H1 (cell line): ENCODE measurements around the gene EXOC2. TPM values are rescaled to one million over a fixed set of nuclear protein-coding genes. Genes with fewer than 3 reads are reported as not detected.

ENCODE experiments used
- CTCF ChIA-PET: fragments of 300-600 bp; sonication (Branson Sonifier 250); formaldehyde crosslinking; loops from one replicate; lab custom pipeline; 2021; ENCODE audit not compliant: partially characterized antibody; lab: Charles Lee
- POLR2A ChIA-PET: fragments of 300-600 bp; sonication (Branson Sonifier 250); formaldehyde crosslinking; loops from one replicate; lab custom pipeline; 2021; ENCODE audit warnings: inconsistent platforms; ENCODE audit not compliant: partially characterized antibody; lab: Charles Lee
- DNase-seq, 2 experiments: peaks; one replicate each; pipeline versions ENCODE4 v3.0.0 to v3.0.0-alpha.2; 2010 to 2022; ENCODE audit warnings: low spot score in 2 of 2, low read depth in 1 of 2, mixed read lengths in 1 of 2
- FAIRE-seq: peaks from 2 replicates; lab custom pipeline; 2011; peaks lifted over from hg19 to GRCh38; lab: Jason Lieb, UNC
- H2AFZ ChIP-seq: 2 replicates; pipeline ENCODE4 v1.8.1; 2012; ENCODE audit warnings: low read length, inconsistent platforms
- H2AK5ac ChIP-seq: 2 replicates; pipeline ENCODE4 v1.6.1; 2013; ENCODE audit warnings: low read depth, low read length
- H2BK120ac ChIP-seq: replicated peaks from 2 replicates; pipeline ENCODE3; 2013; ENCODE audit warnings: low read depth, low read length, inconsistent platforms
- H2BK12ac ChIP-seq: 2 replicates; pipeline ENCODE4 v1.6.1; 2013; ENCODE audit warnings: low read depth, low read length
- H2BK15ac ChIP-seq: 2 replicates; pipeline ENCODE4 v1.6.1; 2013; ENCODE audit warnings: low read length
- H2BK20ac ChIP-seq: 2 replicates; pipeline ENCODE4 v1.6.1; 2013; ENCODE audit warnings: low read length
- H2BK5ac ChIP-seq: 2 replicates; pipeline ENCODE4 v1.6.1; 2013; ENCODE audit warnings: low read depth, low read length
- H3K14ac ChIP-seq: 2 replicates; pipeline ENCODE4 v1.6.1; 2013; ENCODE audit warnings: inconsistent platforms; ENCODE audit not compliant: insufficient read length
- H3K18ac ChIP-seq: 2 replicates; pipeline ENCODE4 v1.6.1; 2013; ENCODE audit warnings: low read length; ENCODE audit errors: extremely low read depth
- H3K23ac ChIP-seq: 2 replicates; pipeline ENCODE4 v1.6.1; 2013; ENCODE audit warnings: inconsistent platforms; ENCODE audit not compliant: insufficient read length
- H3K23me2 ChIP-seq: 2 replicates; pipeline ENCODE4 v1.6.1; 2013; ENCODE audit warnings: low read depth, low read length
- H3K27ac ChIP-seq: 2 replicates; pipeline ENCODE4 v1.6.1; 2011; ENCODE audit warnings: low read depth, low read length, inconsistent platforms
- H3K27me3 ChIP-seq, 4 experiments: replicated peaks in 1 of 4; 1 replicate in 1 of 4; 2 replicates in 3 of 4; pipeline versions ENCODE4 v1.6.1 to v1.8.1; 2011 to 2013; ENCODE audit warnings: low read length in 3 of 4, mild to moderate bottlenecking in 3 of 4, inconsistent platforms in 2 of 4, mixed read lengths in 2 of 4, moderate library complexity in 1 of 4; ENCODE audit not compliant: control insufficient read depth in 3 of 4, insufficient read depth in 3 of 4; ENCODE audit errors: extremely low read depth in 1 of 4
- H3K36me3 ChIP-seq, 4 experiments: 2 replicates each; pipeline versions ENCODE4 v1.6.1 to v1.8.1; 2011 to 2013; ENCODE audit warnings: mild to moderate bottlenecking in 4 of 4, low read length in 3 of 4, moderate library complexity in 2 of 4, control low read depth in 1 of 4, inconsistent platforms in 1 of 4; ENCODE audit not compliant: insufficient read depth in 4 of 4, control insufficient read depth in 2 of 4
- H3K4ac ChIP-seq: replicated peaks from 2 replicates; pipeline ENCODE3; 2013; ENCODE audit warnings: low read length, low read depth, mixed read lengths, inconsistent platforms; ENCODE audit not compliant: insufficient read length
- H3K4me1 ChIP-seq, 4 experiments: replicated peaks in 1 of 4; 1 replicate in 1 of 4; 2 replicates in 3 of 4; pipeline versions ENCODE4 v1.6.1 to v1.8.1; 2011 to 2013; ENCODE audit warnings: low read length in 3 of 4, inconsistent platforms in 2 of 4, mixed read lengths in 1 of 4; ENCODE audit not compliant: insufficient read depth in 4 of 4, control insufficient read depth in 3 of 4
- H3K4me2 ChIP-seq, 2 experiments: 2 replicates each; pipeline versions ENCODE4 v1.6.1 to v1.8.1; 2011 to 2013; ENCODE audit warnings: low read depth in 2 of 2, low read length in 2 of 2, control low read depth in 1 of 2, inconsistent platforms in 1 of 2, mild to moderate bottlenecking in 1 of 2; ENCODE audit not compliant: insufficient read depth in 1 of 2
- H3K4me3 ChIP-seq, 4 experiments: fragments of 200-600, 300-600 bp in 1 of 4; sonication (generic), shearing (Covaris generic), sonication (Bioruptor Twin) in 1 of 4; 2 replicates each; pipeline versions ENCODE4 v1.5.1 to v1.8.1; 2011 to 2016; ENCODE audit warnings: low read length in 4 of 4, low read depth in 3 of 4, control low read depth in 2 of 4, inconsistent platforms in 2 of 4, mild to moderate bottlenecking in 2 of 4, mixed read lengths in 1 of 4, moderate library complexity in 1 of 4; ENCODE audit not compliant: insufficient read depth in 2 of 4; ENCODE audit errors: extremely low read depth in 1 of 4
- H3K56ac ChIP-seq: replicated peaks from 2 replicates; pipeline ENCODE3; 2013; ENCODE audit warnings: low read depth, mild to moderate bottlenecking, mixed read lengths, low read length, inconsistent platforms; ENCODE audit not compliant: insufficient read length
- H3K79me1 ChIP-seq: 2 replicates; pipeline ENCODE4 v1.6.1; 2013; ENCODE audit warnings: low read depth, low read length, control low read depth
- H3K79me2 ChIP-seq, 2 experiments: 2 replicates each; pipeline versions ENCODE4 v1.6.1 to v1.8.1; 2012 to 2013; ENCODE audit warnings: low read length in 2 of 2, mild to moderate bottlenecking in 2 of 2, inconsistent platforms in 1 of 2; ENCODE audit not compliant: insufficient read depth in 2 of 2, control insufficient read depth in 1 of 2
- H3K9ac ChIP-seq, 4 experiments: replicated peaks in 1 of 4; 1 replicate in 1 of 4; 2 replicates in 3 of 4; pipeline versions ENCODE4 v1.6.1 to v1.8.1; 2011 to 2013; ENCODE audit warnings: low read depth in 3 of 4, low read length in 3 of 4, control low read depth in 2 of 4, mild to moderate bottlenecking in 2 of 4, moderate library complexity in 2 of 4, inconsistent platforms in 1 of 4; ENCODE audit errors: extremely low read depth in 1 of 4
- H3K9me3 ChIP-seq, 2 experiments: 2 replicates each; pipeline versions ENCODE4 v1.6.1 to v1.8.1; 2012 to 2013; ENCODE audit warnings: mild to moderate bottlenecking in 2 of 2, moderate library complexity in 2 of 2, control low read depth in 1 of 2, inconsistent platforms in 1 of 2, low read depth in 1 of 2, low read length in 1 of 2, mixed read lengths in 1 of 2; ENCODE audit not compliant: insufficient read depth in 2 of 2
- H4K20me1 ChIP-seq, 2 experiments: replicated peaks in 1 of 2; 2 replicates each; pipeline versions ENCODE3 to v1.8.1; 2011 to 2013; ENCODE audit warnings: inconsistent platforms in 2 of 2, low read length in 2 of 2, mild to moderate bottlenecking in 1 of 2; ENCODE audit not compliant: insufficient read depth in 2 of 2, control insufficient read depth in 1 of 2
- H4K5ac ChIP-seq: 2 replicates; pipeline ENCODE4 v1.6.1; 2013; ENCODE audit warnings: low read length, low read depth, mixed read lengths, inconsistent platforms; ENCODE audit not compliant: insufficient read length
- H4K8ac ChIP-seq: 2 replicates; pipeline ENCODE4 v1.8.0; 2013; ENCODE audit warnings: mild to moderate bottlenecking, moderate library complexity, low read length, inconsistent platforms; ENCODE audit not compliant: insufficient read depth; ENCODE audit errors: extremely low read depth
- H4K91ac ChIP-seq: replicated peaks from 2 replicates; pipeline ENCODE3; 2013; ENCODE audit warnings: low read length, mixed read lengths, inconsistent platforms; ENCODE audit not compliant: insufficient read length
- CHD2 ChIP-seq: IDR thresholded peaks from 2 replicates; pipeline ENCODE4 v1.6.1; 2012; ENCODE audit warnings: low read length, improper control_type of control experiment
- CTBP2 ChIP-seq: IDR thresholded peaks from 2 replicates; pipeline ENCODE4 v1.7.0; 2011; ENCODE audit warnings: borderline replicate concordance, mild to moderate bottlenecking, moderate library complexity, mixed read lengths, low read length; ENCODE audit not compliant: insufficient read depth, insufficient read length
- KDM1A ChIP-seq: fragments of 200-600, 300-600 bp; sonication (generic); IDR thresholded peaks from 2 replicates; pipeline ENCODE4 v1.7.1; 2016; ENCODE audit warnings: mild to moderate bottlenecking, low read length, borderline replicate concordance
- TAF1 ChIP-seq: IDR thresholded peaks from 2 replicates; pipeline ENCODE4 v1.6.1; 2011; ENCODE audit warnings: mild to moderate bottlenecking, low read depth, low read length
- ZNF274 ChIP-seq: IDR thresholded peaks from 2 replicates; pipeline ENCODE4 v1.7.0; 2012; ENCODE audit warnings: low read length, borderline replicate concordance; ENCODE audit errors: extremely low read depth
- WGBS, 2 experiments: shearing (Covaris generic) in 1 of 2; methylation state at CpG; one replicate each; pipeline versions ENCODE4 v1.1.6 to v1.1.7; 2013 to 2015; ENCODE audit warnings: low lambda C conversion rate in 2 of 2, mixed read lengths in 2 of 2, inconsistent platforms in 1 of 2, low coverage in 1 of 2, missing lambda C conversion rate in 1 of 2; ENCODE audit not compliant: insufficient replicate concordance in 2 of 2, insufficient coverage in 1 of 2, insufficient read length in 1 of 2; ENCODE audit errors: extremely low coverage in 1 of 2, missing lambda C conversion rate in 1 of 2; 5-methylcytosine and 5-hydroxymethylcytosine counted together
- polyA plus RNA-seq, 7 experiments: library from polyadenylated mRNA; depleted of rRNA in 3 of 7; stranded (reverse) in 5 of 7; unstranded in 2 of 7; fragments of >200 nt in 5 of 7; fragments of 200-250 nt in 2 of 7; gene quantifications; 1 replicate in 5 of 7; 2 replicates in 1 of 7; 4 replicates in 1 of 7; pipeline versions ENCODE4 v1.2.1 to v1.2.3, GENCODE V29; 2011 to 2013; ENCODE audit warnings: missing spikeins in 2 of 7, mixed read lengths in 2 of 7
- total RNA-seq: library from RNA; stranded (reverse); fragmentation: NEBNext Ultra II Directional; extraction: Animal tissue kit (Norgen Biotek cat#: 25700); gene quantifications from 2 replicates; pipeline ENCODE4 v1.2.1, GENCODE V29; 2021
- TF ChIP-seq, protein P1 (sequence below), 3 experiments: IDR thresholded peaks; 1 replicate in 2 of 3; 2 replicates in 1 of 3; pipeline versions ENCODE4 v1.5.1 to v1.6.1; 2011; ENCODE audit warnings: low read length in 3 of 3, mild to moderate bottlenecking in 3 of 3, inconsistent platforms in 2 of 3, low read depth in 1 of 3, moderate library complexity in 1 of 3; ENCODE audit not compliant: insufficient read depth in 1 of 3; ENCODE audit errors: control extremely low read depth in 1 of 3

EXOC2 gene
- total and polyA plus RNA-seq, 2 of the 8 experiments (the other 6 are each of a cell fraction or from before 2014, with no cell fraction given) = 25.5 to 44.4 TPM

DNA sequence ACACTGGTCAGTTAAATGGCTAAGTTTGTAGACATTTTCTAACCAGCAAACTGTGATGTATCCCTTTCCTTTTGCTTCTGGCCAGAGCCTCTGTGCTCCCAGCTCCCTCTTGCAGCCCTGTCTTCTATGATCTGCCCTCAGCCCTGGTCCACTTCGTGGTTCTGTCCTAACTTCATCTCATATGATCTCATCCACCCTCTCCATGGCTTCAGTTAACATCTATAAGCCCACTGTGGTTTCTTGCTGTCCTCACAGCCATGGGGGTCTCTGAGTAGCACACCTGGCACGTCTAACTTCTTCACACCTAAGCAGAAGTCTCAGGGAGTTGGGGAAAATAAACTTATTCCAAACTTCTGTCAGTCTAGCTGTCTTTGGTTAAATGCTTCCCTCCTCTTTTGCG is 219.6 kb downstream of the EXOC2 start:
- H2AK5ac ChIP-seq = no peak overlapping the region
- no peak overlapping the region for H3K14ac ChIP-seq
- no peak overlapping the region for H3K4me2 ChIP-seq
- H3K9ac ChIP-seq = no peak overlapping the region
- H3K79me1 ChIP-seq = no peaks in the 10 kb centered on the region
- no peak overlapping the region for H3K4me3 ChIP-seq
- H2BK5ac ChIP-seq = no peak overlapping the region
- H2BK20ac ChIP-seq = no peak overlapping the region
- no peak overlapping the region for H3K18ac ChIP-seq
- H3K23ac ChIP-seq = no peak overlapping the region
- no peaks in the 10 kb centered on the region for H4K20me1 ChIP-seq
- H4K91ac ChIP-seq = no peak overlapping the region
- no peaks in the 10 kb centered on the region for H3K36me3 ChIP-seq
- 95% methylated on average over 3 of the region's 3 CpGs; no CpG with 5 or more reads in 1 of the 2 experiments for WGBS, 2 experiments
- no peak overlapping the region for H4K8ac ChIP-seq
- no peak overlapping the region for H3K4ac ChIP-seq
- no peaks in the 10 kb centered on the region for H3K79me2 ChIP-seq
- no peaks in the 10 kb centered on the region; a peak in 1 of 4 replicates for H3K9me3 ChIP-seq
- no peak overlapping the region for H2AFZ ChIP-seq
- H3K27ac ChIP-seq = no peak overlapping the region
- FAIRE-seq = no peak
- no peaks in the 10 kb centered on the region for H3K4me1 ChIP-seq
- TF ChIP-seq ZNF274 (no peak), CHD2 (no peak), CTBP2 (no peak), TAF1 (no peak), KDM1A (no peak)
- TF ChIP-seq, protein P1, sequence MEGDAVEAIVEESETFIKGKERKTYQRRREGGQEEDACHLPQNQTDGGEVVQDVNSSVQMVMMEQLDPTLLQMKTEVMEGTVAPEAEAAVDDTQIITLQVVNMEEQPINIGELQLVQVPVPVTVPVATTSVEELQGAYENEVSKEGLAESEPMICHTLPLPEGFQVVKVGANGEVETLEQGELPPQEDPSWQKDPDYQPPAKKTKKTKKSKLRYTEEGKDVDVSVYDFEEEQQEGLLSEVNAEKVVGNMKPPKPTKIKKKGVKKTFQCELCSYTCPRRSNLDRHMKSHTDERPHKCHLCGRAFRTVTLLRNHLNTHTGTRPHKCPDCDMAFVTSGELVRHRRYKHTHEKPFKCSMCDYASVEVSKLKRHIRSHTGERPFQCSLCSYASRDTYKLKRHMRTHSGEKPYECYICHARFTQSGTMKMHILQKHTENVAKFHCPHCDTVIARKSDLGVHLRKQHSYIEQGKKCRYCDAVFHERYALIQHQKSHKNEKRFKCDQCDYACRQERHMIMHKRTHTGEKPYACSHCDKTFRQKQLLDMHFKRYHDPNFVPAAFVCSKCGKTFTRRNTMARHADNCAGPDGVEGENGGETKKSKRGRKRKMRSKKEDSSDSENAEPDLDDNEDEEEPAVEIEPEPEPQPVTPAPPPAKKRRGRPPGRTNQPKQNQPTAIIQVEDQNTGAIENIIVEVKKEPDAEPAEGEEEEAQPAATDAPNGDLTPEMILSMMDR (IDR thresholded peaks at IDR 0.05; ENCODE audit: control extremely low read depth in 1 of 3, insufficient read depth in 1 of 3, low read depth in 1 of 3, low read length in 3 of 3) = no peak
- TF ChIP-seq, all 59 proteins: peak for 0
- CTCF ChIA-PET = interaction anchor here (1.1 to 1.9 kb wide), 6 partner anchors 10 to 285 kb away, joined by 3 to 4 read pairs (median 4); no protein-coding TSS in a partner anchor
- Histone ChIP-seq H4K5ac (no peak overlapping the region), H2BK12ac (no peak overlapping the region), H3K56ac (no peak overlapping the region), H2BK120ac (no peak overlapping the region), H3K27me3 (no peaks in the 10 kb centered on the region), H3K23me2 (no peaks in the 10 kb centered on the region), H2BK15ac (no peak overlapping the region)
- POLR2A ChIA-PET = interaction anchor here (0.6 to 0.9 kb wide), 2 partner anchors 11 to 255 kb away, joined by 3 to 5 read pairs; no protein-coding TSS in a partner anchor
- no peak for DNase-seq
